OCI-LY1 (cell line): ENCODE results near the gene BMPR1A.

Experiments used
- H2AFZ ChIP-seq: fragments of 200-600 bp; sonication (generic), shearing (Covaris generic); 2 replicates; pipeline ENCODE4 v1.6.0; 2014; ENCODE audit warnings: antibody characterized with exemption, mild to moderate bottlenecking, low read length
- H3F3A ChIP-seq: fragments of 200-600 bp; sonication (generic), shearing (Covaris generic); 2 replicates; pipeline ENCODE4 v1.6.0; 2014; ENCODE audit warnings: mild to moderate bottlenecking, antibody characterized with exemption, low read length, moderate library complexity; ENCODE audit not compliant: insufficient read depth
- H3K27ac ChIP-seq: fragments of 200-600 bp; sonication (generic); 2 replicates; pipeline ENCODE4 v1.5.1; 2014; ENCODE audit warnings: low read length, mixed run types, mild to moderate bottlenecking, low read depth; ENCODE audit not compliant: poor library complexity, severe bottlenecking
- H3K27me3 ChIP-seq: fragments of 200-600 bp; sonication (generic); 2 replicates; pipeline ENCODE4 v1.6.0; 2014; ENCODE audit warnings: antibody characterized with exemption, mild to moderate bottlenecking, low read length, moderate library complexity; ENCODE audit not compliant: insufficient read depth
- H3K36me3 ChIP-seq: fragments of 200-600 bp; sonication (generic); 2 replicates; pipeline ENCODE4 v1.6.1; 2014; ENCODE audit warnings: mild to moderate bottlenecking, antibody characterized with exemption, low read length, moderate library complexity, mixed read lengths; ENCODE audit not compliant: insufficient read depth
- H3K4me1 ChIP-seq: fragments of 200-600 bp; sonication (generic); 2 replicates; pipeline ENCODE4 v1.5.1; 2014; ENCODE audit warnings: mild to moderate bottlenecking, low read length, moderate library complexity; ENCODE audit not compliant: insufficient read depth, severe bottlenecking
- H3K4me2 ChIP-seq: fragments of 200-600 bp; sonication (generic), shearing (Covaris generic); 2 replicates; pipeline ENCODE4 v1.6.1; 2014; ENCODE audit warnings: low read length
- H3K4me3 ChIP-seq: fragments of 200-600 bp; sonication (generic); 2 replicates; pipeline ENCODE4 v1.5.1; 2014; ENCODE audit warnings: low read length, low read depth, mild to moderate bottlenecking, mixed read lengths; ENCODE audit not compliant: poor library complexity, severe bottlenecking
- H3K79me2 ChIP-seq: fragments of 200-600 bp; shearing (Covaris generic); 2 replicates; pipeline ENCODE4 v1.6.1; 2016; ENCODE audit warnings: mixed run types, low read length, mixed read lengths; ENCODE audit not compliant: insufficient read depth
- H3K9ac ChIP-seq: fragments of 200-600 bp; sonication (generic), shearing (Covaris generic); 2 replicates; pipeline ENCODE4 v1.6.1; 2014; ENCODE audit warnings: mild to moderate bottlenecking, low read length, mixed read lengths
- H3K9me2 ChIP-seq: fragments of 200-600 bp; sonication (generic), shearing (Covaris generic); 2 replicates; pipeline ENCODE4 v1.6.1; 2014; ENCODE audit warnings: low read depth, mild to moderate bottlenecking, low read length, mixed read lengths
- H3K9me3 ChIP-seq: fragments of 200-600 bp; shearing (Covaris generic); 2 replicates; pipeline ENCODE4 v1.6.1; 2014; ENCODE audit warnings: low read length, mixed read lengths
- H4K20me1 ChIP-seq: fragments of 200-600 bp; sonication (generic), shearing (Covaris generic); 2 replicates; pipeline ENCODE4 v1.6.0; 2016; ENCODE audit warnings: mild to moderate bottlenecking, low read length; ENCODE audit not compliant: insufficient read depth
- CTCF ChIP-seq: fragments of 200-600 bp; sonication (generic), shearing (Covaris generic); IDR thresholded peaks from 2 replicates; pipeline ENCODE4 v1.5.1; 2017; ENCODE audit warnings: mild to moderate bottlenecking, antibody characterized with exemption, low read length, moderate library complexity, mixed read lengths
- EZH2 ChIP-seq: fragments of 200-600 bp; sonication (generic), shearing (Covaris generic); IDR thresholded peaks from 2 replicates; pipeline ENCODE4 v1.8.0; 2017; ENCODE audit warnings: borderline replicate concordance, mixed run types, mild to moderate bottlenecking, antibody characterized with exemption, low read length, moderate library complexity, mixed read lengths

BMPR1A gene

GRCh38 chr10:86953747-86954680 lies 197.6 kb downstream of the BMPR1A start:
- H3K27ac ChIP-seq = no peak overlapping the region

GRCh38 chr10:86954681-86955500 lies 198.5 kb downstream of the BMPR1A start:
- Histone ChIP-seq H3K27me3 (no peaks in the 10 kb centered on the region; the same call in 1 of the 2 replicates), H4K20me1 (no peaks in the 10 kb centered on the region), H3K36me3 (no peaks in the 10 kb centered on the region; the same call in 1 of the 2 replicates), H2AFZ (no peak overlapping the region), H3K9ac (no peak overlapping the region), H3K9me2 (no peaks in the 10 kb centered on the region), H3K4me3 (no peak overlapping the region), H3K79me2 (no peaks in the 10 kb centered on the region), H3F3A (no peaks in the 10 kb centered on the region), H3K9me3 (no peaks in the 10 kb centered on the region), H3K4me2 (no peak overlapping the region), H3K4me1 (no peaks in the 10 kb centered on the region), H3K27ac (no peak overlapping the region)
- no peak for TF ChIP-seq EZH2
- TF ChIP-seq CTCF = no peak

More at GRCh38 chr10:86953747-86954680, 197.6 kb downstream of the BMPR1A start:
- H3K4me3 ChIP-seq = no peak overlapping the region
- H4K20me1 ChIP-seq = no peaks in the 10 kb centered on the region
- H3K9ac ChIP-seq = no peak overlapping the region
- no peak overlapping the region for H2AFZ ChIP-seq
- H3K27me3 ChIP-seq = no peaks in the 10 kb centered on the region; the same call in 1 of the 2 replicates
- TF ChIP-seq EZH2 (no peak), CTCF (no peak)
- no peaks in the 10 kb centered on the region; the same call in 1 of the 2 replicates for H3K36me3 ChIP-seq
- no peak overlapping the region for H3K4me2 ChIP-seq
- no peaks in the 10 kb centered on the region for H3K79me2 ChIP-seq
- H3K9me3 ChIP-seq = no peaks in the 10 kb centered on the region
- H3K9me2 ChIP-seq = no peaks in the 10 kb centered on the region
- H3F3A ChIP-seq = no peaks in the 10 kb centered on the region
- H3K4me1 ChIP-seq = no peaks in the 10 kb centered on the region

GRCh38 chr10:86955501-86956194 lies 199.2 kb downstream of the BMPR1A start:
- Histone ChIP-seq H3K9me2 (no peaks in the 10 kb centered on the region), H3K9ac (no peak overlapping the region), H3K4me3 (no peak overlapping the region), H3K4me2 (no peak overlapping the region), H4K20me1 (no peaks in the 10 kb centered on the region), H3F3A (no peaks in the 10 kb centered on the region), H3K79me2 (no peaks in the 10 kb centered on the region), H2AFZ (no peak overlapping the region), H3K36me3 (no peaks in the 10 kb centered on the region; the same call in 1 of the 2 replicates), H3K27me3 (no peaks in the 10 kb centered on the region; the same call in 1 of the 2 replicates), H3K4me1 (peaks cover 4% of the 10 kb centered on the region), H3K27ac (no peak overlapping the region), H3K9me3 (no peaks in the 10 kb centered on the region)
- TF ChIP-seq EZH2 (no peak), CTCF (no peak)
